Liver (tissue), 9 donors: ENCODE data around the gene IL26. TPM values are rescaled to one million over a fixed set of nuclear protein-coding genes. Genes with fewer than 3 reads are reported as not detected.

Source experiments
- DNase-seq: peaks from one replicate; pipeline ENCODE4 v3.0.0-alpha.2; 2017; ENCODE audit warnings: low spot score
- H3K27ac ChIP-seq, 2 donors: one replicate each; pipeline ENCODE4 v1.7.0; 2013; ENCODE audit warnings: inconsistent platforms in 2 of 2, low read length in 2 of 2, control low read depth in 1 of 2, low read depth in 1 of 2, mild to moderate bottlenecking in 1 of 2
- H3K27me3 ChIP-seq, 4 donors: one replicate each; pipeline versions ENCODE4 v1.6.1 to v1.7.0; 2013; ENCODE audit warnings: low read length in 3 of 4, inconsistent platforms in 1 of 4, mild to moderate bottlenecking in 1 of 4, moderate library complexity in 1 of 4; ENCODE audit not compliant: control insufficient read depth in 4 of 4, insufficient read depth in 4 of 4
- H3K36me3 ChIP-seq, 4 donors: one replicate each; pipeline versions ENCODE4 v1.6.1 to v1.7.0; 2013; ENCODE audit warnings: low read length in 3 of 4, mild to moderate bottlenecking in 3 of 4, low read depth in 1 of 4, moderate library complexity in 1 of 4; ENCODE audit not compliant: control insufficient read depth in 4 of 4, insufficient read depth in 3 of 4
- H3K4me1 ChIP-seq, 4 donors: one replicate each; pipeline versions ENCODE4 v1.6.1 to v1.7.0; 2013; ENCODE audit warnings: low read length in 3 of 4, mild to moderate bottlenecking in 3 of 4, moderate library complexity in 1 of 4; ENCODE audit not compliant: control insufficient read depth in 4 of 4, insufficient read depth in 4 of 4
- H3K4me3 ChIP-seq, 3 donors: one replicate each; pipeline versions ENCODE4 v1.6.1 to v1.7.0; 2013; ENCODE audit warnings: low read length in 3 of 3, control low read depth in 1 of 3, low read depth in 1 of 3, mild to moderate bottlenecking in 1 of 3
- H3K9ac ChIP-seq, 2 donors: one replicate each; pipeline ENCODE4 v1.7.0; 2013; ENCODE audit warnings: low read length in 2 of 2, mild to moderate bottlenecking in 2 of 2, moderate library complexity in 2 of 2, control low read depth in 1 of 2, low read depth in 1 of 2
- H3K9me3 ChIP-seq, 4 donors: one replicate each; pipeline versions ENCODE4 v1.6.1 to v1.7.0; 2013; ENCODE audit warnings: low read length in 3 of 4; ENCODE audit not compliant: control insufficient read depth in 4 of 4
- EGR1 ChIP-seq, 2 donors: IDR thresholded peaks; 2 replicates each; pipeline ENCODE4 v1.6.1; 2016 to 2018; ENCODE audit warnings: antibody characterized with exemption in 2 of 2, low read depth in 2 of 2
- FOXA1 ChIP-seq: IDR thresholded peaks from 2 replicates; pipeline ENCODE4 v1.6.1; 2016; ENCODE audit warnings: antibody characterized with exemption
- FOXA2 ChIP-seq: IDR thresholded peaks from 2 replicates; pipeline ENCODE4 v1.6.1; 2016; ENCODE audit warnings: antibody characterized with exemption
- GABPA ChIP-seq, 2 donors: IDR thresholded peaks in 1 of 2; conservative IDR thresholded peaks in 1 of 2; 2 replicates each; pipeline ENCODE4 v1.6.1; 2016; ENCODE audit warnings: antibody characterized with exemption in 2 of 2, mild to moderate bottlenecking in 1 of 2, moderate library complexity in 1 of 2
- HNF4A ChIP-seq, 2 donors: conservative IDR thresholded peaks; 2 replicates each; pipeline ENCODE4 v1.6.1; 2016; ENCODE audit warnings: antibody characterized with exemption in 2 of 2, mild to moderate bottlenecking in 2 of 2
- HNF4G ChIP-seq: IDR thresholded peaks from 2 replicates; pipeline ENCODE4 v1.6.1; 2016; ENCODE audit warnings: antibody characterized with exemption
- JUND ChIP-seq, 2 donors: IDR thresholded peaks; 2 replicates each; pipeline ENCODE4 v1.6.1; 2016; ENCODE audit warnings: antibody characterized with exemption in 2 of 2
- NR2F2 ChIP-seq: IDR thresholded peaks from 2 replicates; pipeline ENCODE4 v1.6.1; 2016; ENCODE audit warnings: antibody characterized with exemption
- RAD21 ChIP-seq, 2 donors: IDR thresholded peaks; 2 replicates each; pipeline ENCODE4 v1.6.1; 2016; ENCODE audit warnings: antibody characterized with exemption in 2 of 2, mild to moderate bottlenecking in 2 of 2
- RXRA ChIP-seq, 2 donors: IDR thresholded peaks; 2 replicates each; pipeline ENCODE4 v1.6.1; 2017 to 2018; ENCODE audit warnings: antibody characterized with exemption in 2 of 2, mild to moderate bottlenecking in 1 of 2
- TAF1 ChIP-seq: conservative IDR thresholded peaks from 2 replicates; pipeline ENCODE4 v1.6.1; 2016; ENCODE audit warnings: antibody characterized with exemption, mild to moderate bottlenecking
- YY1 ChIP-seq: IDR thresholded peaks from 2 replicates; pipeline ENCODE4 v1.6.1; 2016; ENCODE audit warnings: antibody characterized with exemption, mild to moderate bottlenecking
- WGBS: extraction: QIAGEN DNeasy Blood & Tissue Kit; methylation state at CpG from one replicate; pipeline ENCODE4 v1.1.7; 2013; 5-methylcytosine and 5-hydroxymethylcytosine counted together
- polyA plus RNA-seq, 2 donors: library from polyadenylated mRNA; stranded (reverse) in 1 of 2; unstranded in 1 of 2; fragments of 200-250 nt in 1 of 2; fragments of >200 nt in 1 of 2; fragmentation: Nextera tagmentation in 1 of 2; extraction: Ambion mirVana in 1 of 2; gene quantifications; one replicate each; pipeline versions ENCODE4 v1.2.1 to v1.2.3, GENCODE V29; 2013 to 2015
- total RNA-seq, 2 donors: library from RNA; depleted of rRNA; stranded (reverse); fragments of >200 nt; gene quantifications; one replicate each; pipeline ENCODE4 v1.2.3, GENCODE V29; 2014
- TF ChIP-seq, protein P1 (sequence below): IDR thresholded peaks from 2 replicates; pipeline ENCODE4 v1.6.1; 2016; ENCODE audit warnings: antibody characterized with exemption
- TF ChIP-seq, protein P2 (sequence below): IDR thresholded peaks from 2 replicates; pipeline ENCODE4 v1.6.1; 2016; ENCODE audit warnings: antibody characterized with exemption, mild to moderate bottlenecking
- TF ChIP-seq, protein P3 (sequence below): fragments of 150-350 bp; IDR thresholded peaks from 2 replicates; pipeline ENCODE4 v1.5.1; 2017; ENCODE audit warnings: improper control_type of control experiment, low read depth, low read length; ENCODE audit not compliant: missing input control
- TF ChIP-seq, protein P4 (sequence below): IDR thresholded peaks from 2 replicates; pipeline ENCODE4 v1.6.1; 2016; ENCODE audit warnings: antibody characterized with exemption
- TF ChIP-seq, protein P5 (sequence below): IDR thresholded peaks from 2 replicates; pipeline ENCODE4 v1.6.1; 2016; ENCODE audit warnings: antibody characterized with exemption
- donor health status: healthy.
- donor health status: healthy.
- donor health status: healthy.
- donor health status: healthy.
- donor health status: healthy.

The IL26 gene
- total and polyA plus RNA-seq, 4 donors = not detected

DNA sequence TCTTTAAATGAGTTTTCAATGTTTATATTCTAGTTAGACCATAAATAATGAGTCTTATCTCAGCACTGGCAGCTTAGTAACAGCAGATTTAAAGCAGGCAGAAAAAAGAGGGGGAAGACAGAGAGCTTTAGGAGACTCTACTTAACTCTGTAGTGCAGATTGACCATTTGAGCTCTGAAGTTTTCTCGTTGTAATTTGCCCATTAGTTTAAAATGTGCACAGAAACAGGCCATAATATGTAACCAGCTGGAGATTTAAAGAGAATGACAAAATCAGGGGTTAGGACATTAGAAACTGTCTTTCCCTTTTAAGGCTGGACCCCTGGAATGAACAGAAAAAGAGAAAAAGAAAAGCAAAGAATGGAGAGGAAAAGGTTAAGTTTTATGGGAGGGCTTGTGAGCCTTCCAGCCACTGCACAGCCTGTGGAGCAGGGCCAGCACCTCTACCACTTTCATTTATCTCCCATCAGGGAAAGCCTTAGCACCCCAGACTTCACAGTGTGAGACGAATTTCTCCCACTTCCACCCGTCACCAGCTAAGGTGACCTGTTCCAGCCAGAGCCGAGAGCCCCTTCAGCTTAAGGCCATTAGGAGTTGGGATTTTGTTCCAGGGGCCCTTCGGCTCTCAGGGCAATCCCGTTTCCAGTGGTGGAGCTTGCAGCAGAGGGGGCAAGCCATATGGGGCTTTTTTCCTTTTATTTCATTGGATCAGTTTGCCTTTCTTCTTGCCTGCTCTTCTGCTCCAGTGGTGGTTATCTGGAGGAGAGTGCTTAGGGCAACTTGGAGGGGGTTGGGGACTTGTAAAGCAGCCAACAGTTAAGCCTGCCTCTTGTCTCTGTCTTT is 19.8 kb upstream of the IL26 start:
- H3K9ac ChIP-seq = no peak overlapping the region
- H3K9me3 ChIP-seq = no peaks in the 10 kb centered on the region
- H3K4me3 ChIP-seq = no peak overlapping the region
- no peaks in the 10 kb centered on the region for H3K36me3 ChIP-seq
- H3K4me1 ChIP-seq = peaks cover 0 to 3% (median 0%) of the 10 kb centered on the region in 4 donors
- WGBS = 63% methylated on average over 6 of the region's 6 CpGs
- no peaks in the 10 kb centered on the region for H3K27me3 ChIP-seq
- TF ChIP-seq JUND (IDR thresholded peaks at IDR 0.05) (no peak), YY1 (no peak), FOXA2 (no peak), EGR1 (IDR thresholded peaks at IDR 0.05; ENCODE audit: low read depth in 2 of 2) (no peak), NR2F2 (no peak), HNF4A (conservative IDR thresholded peaks at IDR 0.05) (no peak), RAD21 (IDR thresholded peaks at IDR 0.05) (no peak), TAF1 (no peak), RXRA (IDR thresholded peaks at IDR 0.05) (no peak)
- TF ChIP-seq, protein P1, sequence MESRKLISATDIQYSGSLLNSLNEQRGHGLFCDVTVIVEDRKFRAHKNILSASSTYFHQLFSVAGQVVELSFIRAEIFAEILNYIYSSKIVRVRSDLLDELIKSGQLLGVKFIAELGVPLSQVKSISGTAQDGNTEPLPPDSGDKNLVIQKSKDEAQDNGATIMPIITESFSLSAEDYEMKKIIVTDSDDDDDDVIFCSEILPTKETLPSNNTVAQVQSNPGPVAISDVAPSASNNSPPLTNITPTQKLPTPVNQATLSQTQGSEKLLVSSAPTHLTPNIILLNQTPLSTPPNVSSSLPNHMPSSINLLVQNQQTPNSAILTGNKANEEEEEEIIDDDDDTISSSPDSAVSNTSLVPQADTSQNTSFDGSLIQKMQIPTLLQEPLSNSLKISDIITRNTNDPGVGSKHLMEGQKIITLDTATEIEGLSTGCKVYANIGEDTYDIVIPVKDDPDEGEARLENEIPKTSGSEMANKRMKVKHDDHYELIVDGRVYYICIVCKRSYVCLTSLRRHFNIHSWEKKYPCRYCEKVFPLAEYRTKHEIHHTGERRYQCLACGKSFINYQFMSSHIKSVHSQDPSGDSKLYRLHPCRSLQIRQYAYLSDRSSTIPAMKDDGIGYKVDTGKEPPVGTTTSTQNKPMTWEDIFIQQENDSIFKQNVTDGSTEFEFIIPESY = no peak
- TF ChIP-seq, protein P2, sequence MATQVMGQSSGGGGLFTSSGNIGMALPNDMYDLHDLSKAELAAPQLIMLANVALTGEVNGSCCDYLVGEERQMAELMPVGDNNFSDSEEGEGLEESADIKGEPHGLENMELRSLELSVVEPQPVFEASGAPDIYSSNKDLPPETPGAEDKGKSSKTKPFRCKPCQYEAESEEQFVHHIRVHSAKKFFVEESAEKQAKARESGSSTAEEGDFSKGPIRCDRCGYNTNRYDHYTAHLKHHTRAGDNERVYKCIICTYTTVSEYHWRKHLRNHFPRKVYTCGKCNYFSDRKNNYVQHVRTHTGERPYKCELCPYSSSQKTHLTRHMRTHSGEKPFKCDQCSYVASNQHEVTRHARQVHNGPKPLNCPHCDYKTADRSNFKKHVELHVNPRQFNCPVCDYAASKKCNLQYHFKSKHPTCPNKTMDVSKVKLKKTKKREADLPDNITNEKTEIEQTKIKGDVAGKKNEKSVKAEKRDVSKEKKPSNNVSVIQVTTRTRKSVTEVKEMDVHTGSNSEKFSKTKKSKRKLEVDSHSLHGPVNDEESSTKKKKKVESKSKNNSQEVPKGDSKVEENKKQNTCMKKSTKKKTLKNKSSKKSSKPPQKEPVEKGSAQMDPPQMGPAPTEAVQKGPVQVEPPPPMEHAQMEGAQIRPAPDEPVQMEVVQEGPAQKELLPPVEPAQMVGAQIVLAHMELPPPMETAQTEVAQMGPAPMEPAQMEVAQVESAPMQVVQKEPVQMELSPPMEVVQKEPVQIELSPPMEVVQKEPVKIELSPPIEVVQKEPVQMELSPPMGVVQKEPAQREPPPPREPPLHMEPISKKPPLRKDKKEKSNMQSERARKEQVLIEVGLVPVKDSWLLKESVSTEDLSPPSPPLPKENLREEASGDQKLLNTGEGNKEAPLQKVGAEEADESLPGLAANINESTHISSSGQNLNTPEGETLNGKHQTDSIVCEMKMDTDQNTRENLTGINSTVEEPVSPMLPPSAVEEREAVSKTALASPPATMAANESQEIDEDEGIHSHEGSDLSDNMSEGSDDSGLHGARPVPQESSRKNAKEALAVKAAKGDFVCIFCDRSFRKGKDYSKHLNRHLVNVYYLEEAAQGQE = no peak
- TF ChIP-seq, protein P3, sequence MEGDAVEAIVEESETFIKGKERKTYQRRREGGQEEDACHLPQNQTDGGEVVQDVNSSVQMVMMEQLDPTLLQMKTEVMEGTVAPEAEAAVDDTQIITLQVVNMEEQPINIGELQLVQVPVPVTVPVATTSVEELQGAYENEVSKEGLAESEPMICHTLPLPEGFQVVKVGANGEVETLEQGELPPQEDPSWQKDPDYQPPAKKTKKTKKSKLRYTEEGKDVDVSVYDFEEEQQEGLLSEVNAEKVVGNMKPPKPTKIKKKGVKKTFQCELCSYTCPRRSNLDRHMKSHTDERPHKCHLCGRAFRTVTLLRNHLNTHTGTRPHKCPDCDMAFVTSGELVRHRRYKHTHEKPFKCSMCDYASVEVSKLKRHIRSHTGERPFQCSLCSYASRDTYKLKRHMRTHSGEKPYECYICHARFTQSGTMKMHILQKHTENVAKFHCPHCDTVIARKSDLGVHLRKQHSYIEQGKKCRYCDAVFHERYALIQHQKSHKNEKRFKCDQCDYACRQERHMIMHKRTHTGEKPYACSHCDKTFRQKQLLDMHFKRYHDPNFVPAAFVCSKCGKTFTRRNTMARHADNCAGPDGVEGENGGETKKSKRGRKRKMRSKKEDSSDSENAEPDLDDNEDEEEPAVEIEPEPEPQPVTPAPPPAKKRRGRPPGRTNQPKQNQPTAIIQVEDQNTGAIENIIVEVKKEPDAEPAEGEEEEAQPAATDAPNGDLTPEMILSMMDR = no peak
- no peak for DNase-seq
- H3K27ac ChIP-seq = no peak overlapping the region

DNA sequence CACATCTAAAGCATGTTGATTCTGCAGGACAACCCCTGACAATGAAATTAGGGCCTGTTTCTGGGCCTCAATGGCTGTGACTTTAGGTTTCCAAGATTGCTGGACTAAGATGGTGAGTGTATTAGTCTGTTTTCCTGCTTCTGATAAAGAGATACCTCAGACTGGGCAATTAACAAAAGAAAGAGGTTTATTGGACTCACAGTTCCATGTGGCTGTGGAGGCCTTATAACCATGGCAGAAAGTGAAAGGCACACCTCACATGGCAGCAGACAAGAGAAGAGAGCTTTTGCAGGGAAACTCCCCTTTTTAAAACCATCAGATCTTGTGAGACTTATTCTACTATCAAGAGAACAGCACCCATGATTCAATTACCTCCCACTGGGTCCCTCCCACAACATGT is 17.2 kb upstream of the IL26 start:
- Histone ChIP-seq H3K9ac (no peak overlapping the region), H3K27me3 (no peaks in the 10 kb centered on the region), H3K9me3 (no peaks in the 10 kb centered on the region), H3K27ac (no peak overlapping the region), H3K36me3 (no peaks in the 10 kb centered on the region), H3K4me1 (peaks cover 0 to 3% (median 0%) of the 10 kb centered on the region in 4 donors), H3K4me3 (no peak overlapping the region)
- TF ChIP-seq HNF4G (no peak), NR2F2 (no peak), FOXA1 (no peak), GABPA (IDR thresholded peaks at IDR 0.05 in 1 of 2, conservative IDR thresholded peaks at IDR 0.05 in 1 of 2) (no peak), JUND (IDR thresholded peaks at IDR 0.05) (no peak), EGR1 (IDR thresholded peaks at IDR 0.05; ENCODE audit: low read depth in 2 of 2) (no peak), FOXA2 (no peak)
- TF ChIP-seq, protein P3 = no peak
- TF ChIP-seq, protein P4, sequence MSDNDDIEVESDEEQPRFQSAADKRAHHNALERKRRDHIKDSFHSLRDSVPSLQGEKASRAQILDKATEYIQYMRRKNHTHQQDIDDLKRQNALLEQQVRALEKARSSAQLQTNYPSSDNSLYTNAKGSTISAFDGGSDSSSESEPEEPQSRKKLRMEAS = no peak
- TF ChIP-seq, protein P5, sequence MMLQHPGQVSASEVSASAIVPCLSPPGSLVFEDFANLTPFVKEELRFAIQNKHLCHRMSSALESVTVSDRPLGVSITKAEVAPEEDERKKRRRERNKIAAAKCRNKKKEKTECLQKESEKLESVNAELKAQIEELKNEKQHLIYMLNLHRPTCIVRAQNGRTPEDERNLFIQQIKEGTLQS = no peak
- no peak for DNase-seq
